Hematopoietic multipotent progenitor cell treated with erythropoietin and hydrocortisone succinate and interleukin-3 and kit ligand, for 6 days (in vitro differentiated cells): ENCODE measurements around the gene MSL1.

Experiments
- DNase-seq: peaks from one replicate; pipeline ENCODE4 v3.0.0-alpha.2; 2015

The MSL1 gene

GRCh38 chr17:40106760-40107521 is 14.8 kb upstream of the MSL1 start:
- DNase-seq: peak; percentile 36

- DNase-seq: peak; percentile 56
Measured at GRCh38 chr17:40107522-40108174, 14.1 kb upstream of the MSL1 start.

GRCh38 chr17:40108970-40109824 is 12.6 kb upstream of the MSL1 start:
- peak; percentile 63 for DNase-seq

- DNase-seq: no peak
Measured at GRCh38 chr17:40110026-40110845, 11.5 kb upstream of the MSL1 start.

GRCh38 chr17:40111221-40112128 is 10.3 kb upstream of the MSL1 start:
- peak; percentile 94 for DNase-seq

- no peak for DNase-seq
Measured at GRCh38 chr17:40112191-40112711, 9.5 kb upstream of the MSL1 start.

GRCh38 chr17:40112718-40113109 is 9.1 kb upstream of the MSL1 start:
- no peak for DNase-seq

GRCh38 chr17:40113110-40113906 is 8.5 kb upstream of the MSL1 start:
- peak; percentile 98 for DNase-seq

- no peak for DNase-seq
Measured at GRCh38 chr17:40113907-40114245, 7.9 kb upstream of the MSL1 start.

- DNase-seq: no peak
Measured at GRCh38 chr17:40115101-40115436, 6.7 kb upstream of the MSL1 start.

- peak; percentile 57 for DNase-seq
Measured at GRCh38 chr17:40122136-40122998, 596 bp downstream of the MSL1 start.

GRCh38 chr17:40122999-40123810 is 1.4 kb downstream of the MSL1 start:
- peak; percentile 76 for DNase-seq

GRCh38 chr17:40123811-40124114 is 2.0 kb downstream of the MSL1 start:
- DNase-seq: no peak

- DNase-seq: no peak
Measured at GRCh38 chr17:40124279-40125141, 2.7 kb downstream of the MSL1 start.

- peak; percentile 29 for DNase-seq
Measured at GRCh38 chr17:40129498-40129897, 7.7 kb downstream of the MSL1 start.

GRCh38 chr17:40130352-40131042 is 8.7 kb downstream of the MSL1 start:
- DNase-seq: peak; percentile 76

- DNase-seq: no peak
Measured at GRCh38 chr17:40134184-40134583, 12.4 kb downstream of the MSL1 start.
